ENCODE measurements around the gene MYBPC1. TPM values are rescaled to one million over a fixed set of nuclear protein-coding genes. Genes with fewer than 3 reads are reported as not detected.

Gene MYBPC1
- total RNA-seq, 1 experiment from 2014 or later: not detected

DNA sequence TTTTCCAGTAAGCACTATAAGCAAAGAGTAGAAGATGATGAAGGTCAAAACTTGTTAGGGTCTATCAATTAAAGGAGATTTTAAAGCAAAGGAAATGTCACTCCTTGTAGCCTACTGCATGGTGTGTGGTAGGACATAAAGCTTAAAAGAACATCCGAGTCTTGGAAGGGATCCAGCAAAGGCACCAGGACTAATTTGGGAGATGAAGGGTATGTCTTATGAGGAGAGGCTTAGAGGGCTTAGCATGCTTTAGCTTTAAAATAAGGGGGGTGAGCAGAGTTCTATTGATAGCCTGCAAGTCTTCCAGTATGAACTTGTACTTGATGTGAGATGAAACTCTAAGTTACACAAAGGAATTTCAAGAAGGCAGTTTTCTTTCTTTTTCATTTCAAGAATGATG lies 11.8 kb upstream of the MYBPC1 start:
- Histone ChIP-seq H3K36me3 (replicated peaks; ENCODE audit: control insufficient read depth, insufficient read depth, low read length) (no peaks in the 10 kb centered on the region), H3K27me3 (ENCODE audit: control insufficient read depth, insufficient read depth, low read length) (no peaks in the 10 kb centered on the region), H3K4me3 (ENCODE audit: insufficient read depth, low read depth, low read length) (no peak overlapping the region)
- DNase-seq: no peak

DNA sequence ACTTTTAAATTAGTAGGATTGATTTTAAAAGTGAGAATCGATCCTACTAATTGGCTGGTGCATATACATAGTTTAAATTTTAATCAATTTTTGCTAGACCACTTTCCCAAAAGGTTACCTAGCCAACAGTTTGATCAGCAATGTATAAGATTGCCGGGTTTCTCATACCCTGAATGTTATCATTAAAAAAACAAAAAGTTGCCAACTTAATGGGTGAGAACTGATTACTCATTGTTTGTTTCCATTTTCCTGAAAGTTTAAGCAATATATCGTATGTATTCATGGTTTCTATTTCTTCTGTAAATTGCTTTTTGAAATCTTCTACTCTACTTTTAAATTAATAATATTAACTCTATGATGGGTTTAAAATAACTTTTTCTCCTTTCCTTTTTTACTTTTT lies 4.4 kb upstream of the MYBPC1 start:
- DNase-seq: no peak
- H3K27me3 ChIP-seq (ENCODE audit: control insufficient read depth, insufficient read depth, low read length): no peaks in the 10 kb centered on the region

DNA sequence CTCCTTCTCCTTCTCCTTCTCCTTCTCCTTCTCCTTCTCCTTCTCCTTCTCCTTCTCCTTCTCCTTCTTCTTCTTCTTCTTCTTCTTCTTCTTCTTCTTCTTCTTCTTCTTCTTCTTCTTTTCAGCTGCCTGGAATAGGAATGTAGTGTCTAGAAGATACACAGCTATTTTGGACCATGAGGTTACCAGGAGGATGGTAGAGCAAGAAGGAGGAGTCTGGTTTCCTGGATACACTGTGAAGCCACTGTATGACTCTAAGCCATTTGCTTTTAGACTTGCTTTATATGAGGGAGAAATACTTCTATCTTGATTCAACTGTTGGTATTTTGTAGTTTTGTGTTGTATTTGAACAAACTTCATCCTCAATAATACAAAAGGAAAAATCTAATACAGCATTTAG lies 3.0 kb upstream of the MYBPC1 start:
- Histone ChIP-seq H3K27me3 (ENCODE audit: control insufficient read depth, insufficient read depth, low read length) (no peaks in the 10 kb centered on the region), H3K36me3 (replicated peaks; ENCODE audit: control insufficient read depth, insufficient read depth, low read length) (no peaks in the 10 kb centered on the region), H3K4me3 (ENCODE audit: insufficient read depth, low read depth, low read length) (no peak overlapping the region)
- no peak for DNase-seq

More for the DNA sequence above, 4.4 kb upstream of the MYBPC1 start:
- Histone ChIP-seq H3K4me3 (ENCODE audit: insufficient read depth, low read depth, low read length) (no peak overlapping the region), H3K36me3 (replicated peaks; ENCODE audit: control insufficient read depth, insufficient read depth, low read length) (no peaks in the 10 kb centered on the region)

DNA sequence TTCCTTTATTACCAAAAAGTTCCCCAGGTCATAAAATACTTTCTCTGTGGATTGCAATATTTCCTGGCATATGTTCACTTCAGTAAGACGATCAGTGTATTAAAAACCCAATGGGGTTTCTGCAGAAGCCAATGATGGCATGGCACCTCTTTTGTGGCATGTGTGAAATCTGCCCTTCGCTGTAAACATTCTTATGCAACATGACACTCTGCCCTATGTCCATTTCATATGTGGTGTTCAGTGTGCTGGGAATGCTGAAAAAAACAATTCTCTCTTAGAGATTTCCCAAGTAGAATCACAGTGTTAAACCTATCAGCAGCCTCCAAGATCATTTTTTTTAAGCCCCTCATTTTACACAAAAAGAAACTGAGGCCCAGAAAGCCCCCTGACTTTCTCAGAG lies 2.3 kb upstream of the MYBPC1 start:
- no peak for DNase-seq
- no peaks in the 10 kb centered on the region for H3K36me3 ChIP-seq (replicated peaks; ENCODE audit: control insufficient read depth, insufficient read depth, low read length)
- no peaks in the 10 kb centered on the region for H3K27me3 ChIP-seq (ENCODE audit: control insufficient read depth, insufficient read depth, low read length)
- no peak overlapping the region for H3K4me3 ChIP-seq (ENCODE audit: insufficient read depth, low read depth, low read length)

- Histone ChIP-seq H3K27me3 (ENCODE audit: control insufficient read depth, insufficient read depth, low read length) (no peaks in the 10 kb centered on the region), H3K36me3 (replicated peaks; ENCODE audit: control insufficient read depth, insufficient read depth, low read length) (no peaks in the 10 kb centered on the region), H3K4me3 (ENCODE audit: insufficient read depth, low read depth, low read length) (no peak overlapping the region)
- DNase-seq: no peak
Observed at GRCh38 chr12:101592921-101593320, 1.9 kb upstream of the MYBPC1 start.

- Histone ChIP-seq H3K27me3 (ENCODE audit: control insufficient read depth, insufficient read depth, low read length) (no peaks in the 10 kb centered on the region), H3K4me3 (ENCODE audit: insufficient read depth, low read depth, low read length) (no peak overlapping the region), H3K36me3 (replicated peaks; ENCODE audit: control insufficient read depth, insufficient read depth, low read length) (no peaks in the 10 kb centered on the region)
- DNase-seq: no peak
Observed at GRCh38 chr12:101596172-101596571, 1.4 kb downstream of the MYBPC1 start.

GRCh38 chr12:101597164-101597563 lies 2.4 kb downstream of the MYBPC1 start:
- Histone ChIP-seq H3K27me3 (ENCODE audit: control insufficient read depth, insufficient read depth, low read length) (no peaks in the 10 kb centered on the region), H3K4me3 (ENCODE audit: insufficient read depth, low read depth, low read length) (no peak overlapping the region), H3K36me3 (replicated peaks; ENCODE audit: control insufficient read depth, insufficient read depth, low read length) (no peaks in the 10 kb centered on the region)
- no peak for DNase-seq

- Histone ChIP-seq H3K36me3 (replicated peaks; ENCODE audit: control insufficient read depth, insufficient read depth, low read length) (no peaks in the 10 kb centered on the region), H3K27me3 (ENCODE audit: control insufficient read depth, insufficient read depth, low read length) (no peaks in the 10 kb centered on the region), H3K4me3 (ENCODE audit: insufficient read depth, low read depth, low read length) (no peak overlapping the region)
- DNase-seq: no peak
Observed at GRCh38 chr12:101598483-101598882, 3.7 kb downstream of the MYBPC1 start.

- H3K36me3 ChIP-seq (replicated peaks; ENCODE audit: control insufficient read depth, insufficient read depth, low read length): no peaks in the 10 kb centered on the region
- no peaks in the 10 kb centered on the region for H3K27me3 ChIP-seq (ENCODE audit: control insufficient read depth, insufficient read depth, low read length)
- no peak for DNase-seq
- H3K4me3 ChIP-seq (ENCODE audit: insufficient read depth, low read depth, low read length): no peak overlapping the region
Observed at GRCh38 chr12:101599311-101599710, 4.5 kb downstream of the MYBPC1 start.

DNA sequence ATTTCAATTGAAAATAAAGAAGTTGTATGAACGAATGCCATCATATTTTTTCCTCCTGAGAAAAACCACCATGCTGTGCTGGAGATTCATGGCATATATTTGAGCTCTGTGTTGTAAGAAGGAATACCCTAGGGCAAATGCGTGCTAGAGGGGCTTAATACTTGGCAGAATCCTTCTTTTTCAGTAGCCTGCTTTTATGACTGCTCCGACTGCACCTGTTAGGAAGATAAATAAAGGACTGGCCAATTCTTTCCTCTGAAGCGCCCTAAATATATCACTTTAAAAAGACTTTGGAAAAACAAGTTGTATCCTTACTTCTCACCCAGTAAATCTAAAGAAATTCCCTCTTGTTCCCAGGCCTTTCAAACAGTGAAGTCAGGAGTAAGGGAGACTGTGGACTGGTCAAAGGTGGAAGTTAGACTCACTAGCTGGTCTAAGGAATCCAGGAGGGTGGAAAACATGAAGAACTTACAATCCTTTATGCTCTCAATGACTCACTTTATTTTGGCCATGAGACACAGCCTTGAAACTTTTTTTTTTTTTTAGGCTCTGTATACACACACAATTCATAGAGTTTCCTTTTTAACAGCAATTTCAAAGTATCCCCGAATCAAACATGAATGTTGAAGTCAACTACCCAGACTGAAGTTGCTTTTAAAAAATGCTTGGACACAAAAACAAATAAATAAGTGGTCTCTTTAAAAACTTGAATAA lies 5.2 kb downstream of the MYBPC1 start:
- Histone ChIP-seq H3K27me3 (ENCODE audit: control insufficient read depth, insufficient read depth, low read length) (no peaks in the 10 kb centered on the region), H3K4me3 (ENCODE audit: insufficient read depth, low read depth, low read length) (no peak overlapping the region), H3K36me3 (replicated peaks; ENCODE audit: control insufficient read depth, insufficient read depth, low read length) (no peaks in the 10 kb centered on the region)
- DNase-seq: no peak

DNA sequence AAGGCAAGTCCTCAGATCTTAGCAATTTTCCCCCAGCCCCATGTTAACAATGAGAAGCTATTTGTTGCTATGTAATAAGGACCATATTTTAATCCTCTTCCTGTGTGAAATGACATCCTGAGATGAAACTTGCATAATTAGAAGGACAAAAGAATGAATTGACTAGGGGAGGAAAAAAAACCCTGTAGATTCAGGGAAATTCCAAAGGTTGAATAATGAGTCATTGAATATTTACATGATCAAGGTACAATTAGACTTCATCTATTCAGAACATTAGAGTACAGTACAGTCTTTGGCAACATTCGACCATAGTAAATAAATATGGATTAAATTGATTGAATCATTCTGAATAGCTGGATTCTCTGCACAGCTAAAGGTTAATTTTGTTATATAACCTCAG lies 9.4 kb downstream of the MYBPC1 start:
- no peak for DNase-seq
- Histone ChIP-seq H3K4me3 (ENCODE audit: insufficient read depth, low read depth, low read length) (no peak overlapping the region), H3K27me3 (ENCODE audit: control insufficient read depth, insufficient read depth, low read length) (no peaks in the 10 kb centered on the region), H3K36me3 (replicated peaks; ENCODE audit: control insufficient read depth, insufficient read depth, low read length) (no peaks in the 10 kb centered on the region)

GRCh38 chr12:101607894-101608293 lies 13.1 kb downstream of the MYBPC1 start:
- Histone ChIP-seq H3K4me3 (ENCODE audit: insufficient read depth, low read depth, low read length) (no peak overlapping the region), H3K36me3 (replicated peaks; ENCODE audit: control insufficient read depth, insufficient read depth, low read length) (no peaks in the 10 kb centered on the region), H3K27me3 (ENCODE audit: control insufficient read depth, insufficient read depth, low read length) (no peaks in the 10 kb centered on the region)
- no peak for DNase-seq

- no peak overlapping the region for H3K4me3 ChIP-seq (ENCODE audit: insufficient read depth, low read depth, low read length)
- H3K36me3 ChIP-seq (replicated peaks; ENCODE audit: control insufficient read depth, insufficient read depth, low read length): no peaks in the 10 kb centered on the region
- no peaks in the 10 kb centered on the region for H3K27me3 ChIP-seq (ENCODE audit: control insufficient read depth, insufficient read depth, low read length)
- no peak for DNase-seq
Observed at GRCh38 chr12:101608301-101609133, 13.7 kb downstream of the MYBPC1 start.

DNA sequence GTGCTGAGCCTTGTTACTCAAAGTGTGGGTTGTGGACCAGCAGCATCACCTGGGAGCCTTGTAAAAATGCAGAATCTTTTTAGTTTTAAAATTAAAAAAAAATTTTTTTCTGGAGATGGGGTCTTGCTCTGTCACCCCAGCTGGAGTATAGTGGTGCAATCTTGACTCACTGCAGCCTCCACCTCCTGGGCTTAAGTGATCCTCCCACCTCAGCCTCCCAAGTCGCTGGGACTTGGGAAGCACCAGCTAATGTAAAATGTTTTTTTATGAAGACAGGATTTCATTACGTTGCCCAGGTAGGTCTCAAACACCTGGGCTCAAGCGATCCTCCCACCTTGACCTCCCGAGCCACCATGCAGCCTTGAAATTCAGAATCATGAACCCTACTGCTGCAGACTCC lies 14.4 kb downstream of the MYBPC1 start:
- Histone ChIP-seq H3K36me3 (replicated peaks; ENCODE audit: control insufficient read depth, insufficient read depth, low read length) (no peaks in the 10 kb centered on the region), H3K27me3 (ENCODE audit: control insufficient read depth, insufficient read depth, low read length) (no peaks in the 10 kb centered on the region), H3K4me3 (ENCODE audit: insufficient read depth, low read depth, low read length) (no peak overlapping the region)
- DNase-seq: no peak

GRCh38 chr12:101612160-101612916 lies 17.6 kb downstream of the MYBPC1 start:
- Histone ChIP-seq H3K4me3 (ENCODE audit: insufficient read depth, low read depth, low read length) (no peak overlapping the region), H3K36me3 (replicated peaks; ENCODE audit: control insufficient read depth, insufficient read depth, low read length) (no peaks in the 10 kb centered on the region), H3K27me3 (ENCODE audit: control insufficient read depth, insufficient read depth, low read length) (no peaks in the 10 kb centered on the region)
- no peak for DNase-seq

Data from H7 (cell line).